PC-3 (cell line): ENCODE results near the gene MIOX.

Source experiments
- EZH2 ChIP-seq: fragments of 300-600 bp; sonication (generic); IDR thresholded peaks from one replicate; pipeline ENCODE4 v1.6.1; 2017; ENCODE audit warnings: antibody characterized with exemption, mild to moderate bottlenecking, low read length; ENCODE audit not compliant: unreplicated experiment
- EZH2phosphoT487 ChIP-seq: fragments of 300-600 bp; sonication (generic); IDR thresholded peaks from 2 replicates; pipeline ENCODE4 v1.6.1; 2018; ENCODE audit warnings: mild to moderate bottlenecking, antibody characterized with exemption, low read length, borderline replicate concordance
- TF ChIP-seq, protein P1 (sequence below): fragments of 300-600 bp; sonication (generic); conservative IDR thresholded peaks from 2 replicates; pipeline ENCODE4 v1.5.1; 2017; ENCODE audit warnings: antibody characterized with exemption, low read depth, mild to moderate bottlenecking, low read length

DNA sequence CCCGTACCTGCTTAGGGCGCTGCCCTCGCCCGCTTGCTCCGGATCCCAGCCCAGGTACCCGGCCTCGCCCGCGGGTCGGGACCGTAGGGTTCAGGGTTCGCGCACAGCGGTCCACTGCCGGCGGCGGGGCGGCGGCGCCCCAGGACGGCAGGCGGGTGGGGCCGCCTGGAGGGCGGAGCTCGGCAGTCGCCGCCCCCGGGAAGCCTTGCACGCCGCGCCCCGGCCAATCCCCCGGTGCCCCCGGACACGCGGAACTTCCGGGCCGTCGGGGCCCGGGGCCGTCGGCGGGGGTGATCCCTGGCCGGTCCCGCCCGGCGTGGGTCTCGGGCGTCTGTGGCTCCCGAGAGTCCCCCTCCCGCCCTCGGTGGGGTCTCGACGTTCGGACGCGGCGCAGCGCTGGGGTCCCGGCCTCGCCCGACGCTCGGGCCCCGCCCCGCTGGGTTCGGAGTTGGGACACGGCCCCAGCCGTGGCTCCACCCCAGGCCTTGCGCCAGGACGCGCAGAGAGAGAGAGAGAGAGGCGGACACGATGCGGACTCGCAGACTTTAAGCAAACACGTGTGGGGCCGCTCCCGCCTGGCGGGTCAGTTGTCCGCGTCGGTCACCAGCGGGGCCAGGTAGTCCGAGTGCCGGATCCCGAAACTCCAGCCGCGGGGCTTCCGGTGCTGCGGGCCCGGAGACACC is 43.4 kb downstream of the MIOX start, which contains the start of gene TYMP:
- TF ChIP-seq, protein P1, sequence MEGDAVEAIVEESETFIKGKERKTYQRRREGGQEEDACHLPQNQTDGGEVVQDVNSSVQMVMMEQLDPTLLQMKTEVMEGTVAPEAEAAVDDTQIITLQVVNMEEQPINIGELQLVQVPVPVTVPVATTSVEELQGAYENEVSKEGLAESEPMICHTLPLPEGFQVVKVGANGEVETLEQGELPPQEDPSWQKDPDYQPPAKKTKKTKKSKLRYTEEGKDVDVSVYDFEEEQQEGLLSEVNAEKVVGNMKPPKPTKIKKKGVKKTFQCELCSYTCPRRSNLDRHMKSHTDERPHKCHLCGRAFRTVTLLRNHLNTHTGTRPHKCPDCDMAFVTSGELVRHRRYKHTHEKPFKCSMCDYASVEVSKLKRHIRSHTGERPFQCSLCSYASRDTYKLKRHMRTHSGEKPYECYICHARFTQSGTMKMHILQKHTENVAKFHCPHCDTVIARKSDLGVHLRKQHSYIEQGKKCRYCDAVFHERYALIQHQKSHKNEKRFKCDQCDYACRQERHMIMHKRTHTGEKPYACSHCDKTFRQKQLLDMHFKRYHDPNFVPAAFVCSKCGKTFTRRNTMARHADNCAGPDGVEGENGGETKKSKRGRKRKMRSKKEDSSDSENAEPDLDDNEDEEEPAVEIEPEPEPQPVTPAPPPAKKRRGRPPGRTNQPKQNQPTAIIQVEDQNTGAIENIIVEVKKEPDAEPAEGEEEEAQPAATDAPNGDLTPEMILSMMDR: no peak
- no peak for TF ChIP-seq EZH2phosphoT487
- no peak for TF ChIP-seq EZH2
